HT-29 (cell line): ENCODE data around the gene ZBED1. TPM values are rescaled to one million over a fixed set of nuclear protein-coding genes. Genes with fewer than 3 reads are reported as not detected.
"Not testable (repeated sequence)": the region's sequence is repeated elsewhere in the genome, so short reads cannot be mapped to it uniquely, and the experiment has no call there.

Experiments used
- DNase-seq: peaks from one replicate; pipeline ENCODE4 v3.0.0-alpha.2; 2015; ENCODE audit warnings: low spot score
- total RNA-seq: library from RNA; depleted of rRNA; stranded (reverse); fragments of >200 nt; shearing (Covaris generic); gene quantifications from 2 replicates; pipeline ENCODE4 v1.2.3, GENCODE V29; 2014

The ZBED1 gene
- total RNA-seq, 1 experiment from 2014 or later: 21.9 TPM

DNA sequence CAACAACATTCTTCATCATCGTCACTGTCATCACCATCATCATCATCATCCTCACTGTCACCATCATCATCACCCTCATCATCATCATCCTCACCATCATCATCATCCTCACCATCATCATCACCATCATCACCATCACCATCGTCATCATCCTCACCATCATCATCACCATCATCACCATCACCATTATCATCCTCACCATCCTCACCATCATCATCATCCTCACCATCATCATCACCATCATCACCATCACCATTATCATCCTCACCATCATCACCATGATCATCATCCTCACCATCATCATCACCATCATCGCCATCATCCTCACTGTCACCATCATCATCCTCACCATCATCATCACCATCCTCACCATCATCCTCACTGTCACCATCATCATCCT is 18.9 kb upstream of the ZBED1 start:
- DNase-seq: not testable (repeated sequence)

- no peak for DNase-seq
These were observed 16.3 kb upstream of the ZBED1 start for GRCh38 chrX:2517055-2517454.

- DNase-seq: no peak
These were observed 15.8 kb upstream of the ZBED1 start for GRCh38 chrX:2516623-2517022.

- no peak for DNase-seq
These were observed 13.4 kb upstream of the ZBED1 start for GRCh38 chrX:2514131-2514530.

- DNase-seq: no peak
These were observed 12.4 kb upstream of the ZBED1 start for GRCh38 chrX:2513121-2513664.

- DNase-seq: no peak
These were observed 11.7 kb upstream of the ZBED1 start for GRCh38 chrX:2512501-2512900.

DNA sequence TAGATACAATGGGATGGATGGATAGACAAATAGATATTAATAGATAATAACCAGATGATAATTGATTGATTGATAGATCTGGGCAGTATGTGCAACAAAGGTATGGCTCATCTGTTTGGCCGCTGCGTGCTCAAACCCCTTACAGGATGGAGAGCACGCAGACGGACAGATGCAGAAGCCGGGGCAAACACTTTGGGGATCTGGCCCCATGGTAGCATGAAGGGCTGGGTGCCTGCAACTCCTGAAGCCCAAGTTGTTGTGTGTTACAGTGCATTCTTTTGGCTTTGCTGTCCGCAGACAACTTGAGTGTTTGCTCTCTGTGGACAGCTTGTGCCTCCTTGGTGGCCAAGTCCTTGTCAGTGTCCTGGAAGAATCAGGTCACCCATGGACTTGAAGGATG is 10.6 kb upstream of the ZBED1 start:
- no peak for DNase-seq

DNA sequence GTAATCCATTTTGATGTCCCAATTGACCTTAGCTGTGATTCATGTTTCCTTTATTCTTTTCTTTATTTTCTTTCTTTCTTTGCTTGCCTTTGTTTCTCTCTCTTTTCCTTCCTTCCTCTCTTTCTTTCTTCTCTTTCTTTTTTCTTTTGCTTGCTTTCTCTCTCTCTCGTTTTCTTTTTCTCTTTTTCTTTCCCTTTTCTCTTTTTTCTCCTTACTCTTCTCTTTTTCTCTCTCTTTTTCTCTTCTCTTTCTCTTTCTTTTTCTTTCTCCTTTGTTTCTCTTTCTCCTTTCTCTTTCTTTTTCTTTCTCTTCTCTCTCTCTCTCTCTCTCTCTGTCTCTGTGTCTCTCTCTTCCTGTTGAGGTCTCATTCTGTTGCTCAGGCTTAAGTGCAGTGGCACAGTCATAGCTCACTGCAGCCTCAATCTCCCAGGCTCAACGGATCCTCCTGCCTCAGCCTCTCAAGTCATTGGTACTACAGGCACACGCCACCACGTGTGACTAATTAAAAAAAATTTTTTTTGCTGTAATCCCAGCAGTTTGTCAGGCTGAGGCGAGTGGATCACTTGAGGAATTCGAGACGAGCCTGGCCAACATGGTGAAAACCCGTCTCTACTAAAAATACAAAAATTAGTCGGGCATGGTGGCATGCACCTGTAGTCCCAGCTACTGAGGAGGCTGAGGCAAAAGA is 8.0 kb upstream of the ZBED1 start:
- DNase-seq: no peak

DNA sequence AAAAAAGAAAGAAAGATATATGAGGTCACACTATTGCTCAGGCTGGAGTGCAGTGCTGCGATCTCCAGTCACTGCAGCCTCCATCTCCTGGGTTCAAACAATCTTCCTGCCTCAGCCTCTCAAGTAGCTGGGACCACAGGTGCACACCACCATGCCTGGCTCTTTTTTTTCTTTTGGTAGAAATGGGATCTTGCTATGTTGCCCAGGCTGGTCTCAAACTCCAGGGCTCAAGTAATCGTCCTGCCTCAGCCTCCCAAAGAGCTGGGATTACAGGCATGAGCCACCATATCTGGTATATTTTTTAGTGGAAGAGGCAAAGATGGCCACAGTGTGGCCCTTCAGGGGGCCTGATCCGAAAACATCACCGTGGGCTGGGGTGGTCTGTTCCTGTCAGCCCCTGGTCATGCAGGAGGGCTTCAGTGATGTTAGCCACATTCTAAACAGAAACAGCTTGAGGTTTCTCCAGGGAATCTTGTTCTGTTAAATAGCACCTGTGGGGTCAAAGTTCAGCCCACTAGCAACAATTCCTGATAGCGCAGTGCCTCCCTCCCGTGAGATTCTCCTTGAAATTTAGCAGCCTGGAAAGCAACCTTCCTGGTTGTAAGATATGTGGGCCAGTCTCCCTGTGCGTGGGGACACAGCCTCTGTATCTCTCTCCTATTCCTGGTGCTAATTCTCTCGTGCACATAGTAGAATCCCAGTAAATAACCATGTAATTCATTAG is 7.3 kb upstream of the ZBED1 start:
- DNase-seq: no peak

GRCh38 chrX:2507196-2507595 is 6.4 kb upstream of the ZBED1 start:
- DNase-seq: no peak

- DNase-seq: not testable (repeated sequence)
These were observed 4.6 kb upstream of the ZBED1 start for GRCh38 chrX:2505341-2505740.

GRCh38 chrX:2504706-2505332 is 4.0 kb upstream of the ZBED1 start:
- no peak for DNase-seq

DNA sequence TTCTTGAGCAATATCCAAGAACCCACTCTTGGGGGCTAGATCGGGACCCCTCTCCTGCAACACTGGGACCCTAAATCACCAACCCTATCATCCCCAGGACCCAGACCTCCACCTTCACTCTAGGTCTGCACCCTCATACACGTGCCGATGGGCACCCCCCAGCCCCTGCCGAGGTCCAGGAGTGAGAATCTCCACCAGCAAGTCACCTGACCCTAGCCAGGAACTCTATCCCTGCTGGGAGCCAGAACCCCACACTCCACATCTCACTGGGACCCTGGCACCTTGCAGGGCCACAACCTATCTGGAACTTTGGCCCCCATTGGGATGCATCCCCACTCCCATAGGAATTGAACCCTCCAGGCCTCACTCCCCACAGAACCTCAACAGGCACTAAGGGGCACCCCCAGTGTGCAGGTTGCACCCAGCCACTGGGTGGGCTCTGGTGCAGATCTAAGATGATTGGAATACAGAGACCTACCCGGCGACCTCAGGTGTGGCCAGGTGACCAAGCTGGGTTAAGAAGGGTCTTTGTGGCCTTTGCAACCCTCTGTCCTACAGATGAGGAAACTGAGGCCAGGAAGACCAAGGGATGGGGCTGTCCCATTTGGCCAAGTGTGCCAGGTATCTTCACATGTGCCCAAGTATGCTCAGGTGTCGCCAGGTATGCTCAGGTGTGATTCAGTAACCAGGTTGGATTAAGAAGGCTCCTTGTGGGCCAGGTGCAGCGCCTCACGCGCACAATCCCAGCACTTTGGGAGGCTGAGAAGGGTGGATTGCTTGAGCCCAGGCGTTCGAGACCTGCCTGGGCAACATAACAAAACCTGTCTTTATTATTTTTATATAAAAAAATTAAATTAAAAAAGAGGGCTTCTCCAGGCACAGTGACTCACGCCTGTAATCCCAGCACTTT is 3.1 kb upstream of the ZBED1 start:
- DNase-seq: no peak

GRCh38 chrX:2502668-2503519 is 2.1 kb upstream of the ZBED1 start:
- no peak for DNase-seq

DNA sequence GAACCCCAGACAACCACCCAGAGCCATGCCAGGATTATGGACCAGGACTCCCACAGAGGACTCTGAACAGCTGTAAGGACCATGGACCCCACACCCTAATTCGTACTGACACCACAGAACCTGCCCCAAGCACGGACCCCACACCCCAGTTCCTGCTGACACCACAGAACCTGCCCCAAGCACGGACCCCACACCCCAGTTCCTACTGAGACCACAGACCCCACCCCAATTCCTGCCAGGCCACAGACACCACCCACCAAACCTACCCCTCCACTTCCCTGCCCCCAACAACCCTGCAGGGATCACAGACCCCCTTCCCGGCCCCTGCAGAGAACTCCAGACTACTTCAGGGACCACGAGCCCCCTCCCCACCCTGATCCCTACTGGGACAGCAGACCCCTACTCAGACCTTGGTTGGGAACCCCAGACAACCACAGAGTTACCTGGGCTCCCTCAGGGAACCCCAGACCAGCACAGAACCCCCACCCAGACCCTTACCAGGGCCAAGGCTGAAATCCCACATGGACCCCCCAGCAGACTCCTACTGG is 1.4 kb upstream of the ZBED1 start:
- DNase-seq: no peak

- no peak for DNase-seq
These were observed 855 bp upstream of the ZBED1 start for GRCh38 chrX:2501559-2502102.

- DNase-seq: peak; percentile 16
These were observed 529 bp downstream of the ZBED1 start for GRCh38 chrX:2500091-2500802.

DNA sequence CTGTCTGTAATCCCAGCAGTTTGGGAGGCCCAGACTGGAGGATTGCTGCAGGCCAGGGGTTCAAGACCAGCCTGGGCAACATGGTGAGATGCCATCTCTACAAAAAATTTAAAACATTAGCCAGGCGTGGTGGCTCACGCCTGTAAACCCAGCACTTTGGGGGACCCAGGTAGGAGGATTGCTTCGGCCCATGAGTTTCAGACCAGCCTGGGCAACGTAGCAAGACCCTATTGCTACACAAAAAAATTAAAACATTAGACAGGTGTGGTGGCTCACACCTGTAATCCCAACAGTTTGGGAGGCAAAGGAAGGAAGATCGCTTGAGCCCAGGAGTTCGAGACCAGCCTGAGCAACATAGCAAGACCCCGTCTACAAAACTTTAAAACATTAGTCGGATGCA is 1.3 kb downstream of the ZBED1 start:
- DNase-seq: no peak

- DNase-seq: peak; percentile 12
These were observed 1.9 kb downstream of the ZBED1 start for GRCh38 chrX:2498781-2499302.
